GM12878 (cell line): ENCODE data around the gene KCNK17. TPM values are rescaled to one million over a fixed set of nuclear protein-coding genes. Genes with fewer than 3 reads are reported as not detected.

Source experiments
- ATAC-seq: fragments of 200-7000 bp; cut with Tn5 transposase; 3 replicates; pipeline ENCODE4 v1.9.1; 2020; ENCODE audit warnings: mild to moderate bottlenecking, moderate library complexity
- BruUV-seq: library from RNA; stranded (reverse); fragments of 400-500 nt; replicated peaks from 2 replicates; lab custom pipeline; 2021; lab: Mats Ljungman, UMichigan
- CTCF ChIA-PET: fragments of 300-600 bp; sonication (Branson Sonifier 250); formaldehyde crosslinking; extraction: SDS; loops from one replicate; lab custom pipeline; 2021; ENCODE audit warnings: inconsistent platforms; lab: Yijun Ruan, JAX
- POLR2A ChIA-PET: fragments of 350-600 bp; formaldehyde crosslinking; extraction: SDS; loops from one replicate; lab custom pipeline; 2021; ENCODE audit warnings: inconsistent platforms; lab: Charles Lee
- RAD21 ChIA-PET: fragments of 300-600 bp; sonication (Branson Sonifier 250); formaldehyde crosslinking; loops from one replicate; lab custom pipeline; 2023; ENCODE audit warnings: antibody characterized with exemption; ENCODE audit not compliant: unreplicated experiment; lab: Charles Lee
- SMC1A ChIA-PET: fragments of 300-600 bp; sonication (Branson Sonifier 250); formaldehyde crosslinking; loops from one replicate; lab custom pipeline; 2023; ENCODE audit not compliant: unreplicated experiment, uncharacterized antibody; lab: Charles Lee
- DNase-seq: peaks from one replicate; pipeline ENCODE4 v3.0.0-alpha.2; 2011; ENCODE audit warnings: low read depth, low spot score
- FAIRE-seq: peaks from 3 replicates; lab custom pipeline; 2011; peaks lifted over from hg19 to GRCh38; lab: Jason Lieb, UNC
- H2AFZ ChIP-seq: 2 replicates; pipeline ENCODE4 v1.6.0; 2011; ENCODE audit warnings: low read depth, low read length, control low read depth; ENCODE audit not compliant: control insufficient read depth
- H3K27ac ChIP-seq: 2 replicates; pipeline ENCODE4 v1.5.1; 2011; ENCODE audit warnings: control low read depth; ENCODE audit not compliant: control insufficient read depth, insufficient read depth
- H3K27me3 ChIP-seq, 2 experiments: replicated peaks in 1 of 2; 2 replicates each; pipeline versions ENCODE4 v1.6.0 to v1.6.1; 2011; ENCODE audit warnings: low read length in 1 of 2; ENCODE audit not compliant: control insufficient read depth in 2 of 2, insufficient read depth in 2 of 2
- H3K36me3 ChIP-seq, 2 experiments: 2 replicates each; pipeline ENCODE4 v1.5.1; 2011; ENCODE audit warnings: low read length in 1 of 2; ENCODE audit not compliant: control insufficient read depth in 2 of 2, insufficient read depth in 2 of 2
- H3K4me1 ChIP-seq: 2 replicates; pipeline ENCODE4 v1.6.1; 2011; ENCODE audit warnings: mild to moderate bottlenecking, low read length, moderate library complexity, mixed read lengths; ENCODE audit not compliant: control insufficient read depth, insufficient read depth
- H3K4me2 ChIP-seq: 2 replicates; pipeline ENCODE4 v1.6.0; 2011; ENCODE audit warnings: control low read depth; ENCODE audit not compliant: control insufficient read depth, insufficient read depth
- H3K4me3 ChIP-seq: fragments of 200-600 bp; sonication (generic); 2 replicates; pipeline ENCODE4 v1.5.1; 2016
- H3K79me2 ChIP-seq: 2 replicates; pipeline ENCODE4 v1.6.0; 2011; ENCODE audit warnings: low read length; ENCODE audit not compliant: control insufficient read depth, insufficient read depth
- H3K9ac ChIP-seq: 2 replicates; pipeline ENCODE4 v1.8.0; 2011; ENCODE audit warnings: low read length, control low read depth, mixed read lengths; ENCODE audit not compliant: control insufficient read depth, insufficient read depth
- H3K9me3 ChIP-seq: replicated peaks from 3 replicates; pipeline ENCODE4 v1.5.1; 2011; ENCODE audit warnings: mild to moderate bottlenecking, low read length; ENCODE audit not compliant: control insufficient read depth, insufficient read depth
- H4K20me1 ChIP-seq: 2 replicates; pipeline ENCODE4 v1.6.0; 2011; ENCODE audit not compliant: control insufficient read depth, insufficient read depth
- ATF2 ChIP-seq: IDR thresholded peaks from 2 replicates; pipeline ENCODE4 v1.6.1; 2012; ENCODE audit warnings: low read length, inconsistent platforms
- ATF7 ChIP-seq: fragments of 450-650 bp; IDR thresholded peaks from 2 replicates; pipeline ENCODE4 v1.6.1; 2016; ENCODE audit warnings: low read depth, mild to moderate bottlenecking
- BCL11A ChIP-seq: IDR thresholded peaks from 2 replicates; pipeline ENCODE4 v1.6.1; 2011; ENCODE audit warnings: low read depth, low read length
- HCFC1 ChIP-seq: fragments of 150-350 bp; IDR thresholded peaks from 2 replicates; pipeline ENCODE4 v1.6.1; 2014; ENCODE audit warnings: low read length
- IKZF1 ChIP-seq: fragments of 450-650 bp; conservative IDR thresholded peaks from 2 replicates; pipeline ENCODE4 v1.6.1; 2017; ENCODE audit warnings: antibody characterized with exemption, mild to moderate bottlenecking
- MXI1 ChIP-seq: fragments of 150-350 bp; IDR thresholded peaks from 2 replicates; pipeline ENCODE4 v1.6.1; 2011; ENCODE audit warnings: low read depth, mild to moderate bottlenecking, inconsistent platforms, low read length, improper control_type of control experiment
- MYB ChIP-seq: fragments of 150-350 bp; IDR thresholded peaks from 2 replicates; pipeline ENCODE4 v1.6.1; 2014; ENCODE audit warnings: mild to moderate bottlenecking, low read depth, low read length, borderline replicate concordance
- RBBP5 ChIP-seq: fragments of 200-600 bp; sonication (generic); conservative IDR thresholded peaks from 2 replicates; pipeline ENCODE4 v1.6.1; 2016
- RELB ChIP-seq: fragments of 450-650 bp; IDR thresholded peaks from 2 replicates; pipeline ENCODE4 v1.6.1; 2017; ENCODE audit warnings: low read depth, mild to moderate bottlenecking, moderate library complexity
- RUNX3 ChIP-seq: IDR thresholded peaks from 2 replicates; pipeline ENCODE4 v1.6.1; 2012; ENCODE audit warnings: low read length, inconsistent platforms
- TCF3 ChIP-seq: IDR thresholded peaks from 2 replicates; pipeline ENCODE4 v1.6.1; 2012; ENCODE audit warnings: low read depth, mild to moderate bottlenecking, low read length, borderline replicate concordance; ENCODE audit not compliant: insufficient read depth
- ZNF687 ChIP-seq: fragments of 450-650 bp; IDR thresholded peaks from 2 replicates; pipeline ENCODE4 v1.6.1; 2017; ENCODE audit warnings: mild to moderate bottlenecking, moderate library complexity
- WGBS: methylation state at CpG from one replicate; pipeline ENCODE4 v1.1.6; 2016; ENCODE audit warnings: low lambda C conversion rate; ENCODE audit not compliant: insufficient replicate concordance, insufficient coverage; ENCODE audit errors: missing lambda C conversion rate; 5-methylcytosine and 5-hydroxymethylcytosine counted together
- in situ Hi-C: fragments of 300-500 bp; cut with MboI; formaldehyde crosslinking; loops from 9 replicates; pipeline ENCODE4 v1.14.3; 2018; ENCODE audit warnings: mixed read lengths
- intact Hi-C: fragments of 100-400 bp; cut with micrococcal nuclease; formaldehyde crosslinking; loops from one replicate; pipeline ENCODE4 v1.14.2; 2022; ENCODE audit not compliant: unreplicated experiment
- polyA plus RNA-seq, 11 experiments: library from polyadenylated mRNA; depleted of rRNA in 4 of 11; unstranded in 6 of 11; stranded (reverse) in 5 of 11; fragments of >200 nt; fragmentation: Nextera tagmentation in 4 of 11; fragmentation: Illumina TruSeq in 1 of 11; extraction: Ambion mirVana in 4 of 11; extraction: Trizol in 1 of 11; gene quantifications; 1 replicate in 1 of 11; 2 replicates in 10 of 11; pipeline versions ENCODE4 v1.2.1 to v1.2.3, GENCODE V29; 2011 to 2016; ENCODE audit warnings: inconsistent platforms in 2 of 11, missing spikeins in 2 of 11, low read depth in 1 of 11
- total RNA-seq, 4 experiments: library from RNA; depleted of rRNA in 3 of 4; stranded (reverse); fragments of >200 nt in 3 of 4; fragmentation: Illumina TruSeq in 1 of 4; extraction: Trizol in 1 of 4; gene quantifications; 2 replicates each; pipeline versions ENCODE4 v1.2.1 to v1.2.3, GENCODE V29; 2013 to 2021
- TF ChIP-seq, protein P1 (sequence below): fragments of 450-650 bp; IDR thresholded peaks from 2 replicates; pipeline ENCODE4 v1.6.1; 2016; ENCODE audit warnings: mild to moderate bottlenecking
- TF ChIP-seq, protein P2 (sequence below): IDR thresholded peaks from 2 replicates; pipeline ENCODE4 v1.6.1; 2011; ENCODE audit warnings: borderline replicate concordance, low read depth, mild to moderate bottlenecking, moderate library complexity, mixed read lengths, low read length; ENCODE audit not compliant: insufficient read depth; ENCODE audit errors: extremely low read length

Gene KCNK17
- total and polyA plus RNA-seq, 10 of the 15 experiments (the other 5 are each of a cell fraction or from before 2014, with no cell fraction given) = not detected

DNA sequence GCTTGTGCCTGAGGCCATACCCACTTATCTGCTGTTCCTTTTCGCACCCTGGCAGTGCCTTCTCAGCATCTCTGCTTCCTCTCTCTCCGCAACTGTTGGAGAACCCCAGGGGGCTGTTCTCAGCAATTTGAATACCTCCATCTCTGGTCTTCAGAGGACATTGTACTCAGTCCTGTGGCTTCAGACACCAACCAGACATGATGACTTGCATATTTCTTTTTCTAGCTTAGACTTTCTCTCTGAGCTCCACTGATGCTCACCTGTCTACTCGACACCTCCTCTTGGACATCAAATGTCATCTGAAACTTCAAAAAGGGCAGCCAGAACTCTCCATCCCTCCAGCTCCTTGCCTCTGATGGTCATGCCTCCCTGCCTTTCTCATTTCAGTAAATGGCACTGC lies 27.1 kb upstream of the KCNK17 start:
- ChIA-PET SMC1A (no interaction called here), RAD21 (interaction anchor here (0.6 to 1.6 kb wide), 2 partner anchors 12 to 1971 kb away, joined by 3 read pairs; no protein-coding TSS in a partner anchor), CTCF (interaction anchor here (1.0 to 4.1 kb wide), 4 partner anchors 8 to 141 kb away, joined by 3 to 14 read pairs (median 3); no protein-coding TSS in a partner anchor), POLR2A (no interaction called here)
- no TSS peak for BruUV-seq
- Histone ChIP-seq H3K27me3 (no peaks in the 10 kb centered on the region), H4K20me1 (no peaks in the 10 kb centered on the region), H3K4me2 (no peak overlapping the region), H3K36me3 (no peaks in the 10 kb centered on the region), H2AFZ (no peak overlapping the region), H3K9ac (no peak overlapping the region), H3K9me3 (no peaks in the 10 kb centered on the region; the same call in 2 of the 3 replicates), H3K4me1 (peaks cover 8% of the 10 kb centered on the region), H3K79me2 (no peaks in the 10 kb centered on the region), H3K27ac (no peak overlapping the region), H3K4me3 (no peak overlapping the region)
- ATAC-seq = no peak
- no peak for FAIRE-seq
- in situ Hi-C loops (no loop called here), intact Hi-C loops (loop anchor here (10.0 kb wide), 1 partner anchor 963 kb away; no protein-coding TSS in a partner anchor)
- DNase-seq = no peak
- 0% methylated on average over 3 of the region's 3 CpGs for WGBS
- TF ChIP-seq, protein P1, sequence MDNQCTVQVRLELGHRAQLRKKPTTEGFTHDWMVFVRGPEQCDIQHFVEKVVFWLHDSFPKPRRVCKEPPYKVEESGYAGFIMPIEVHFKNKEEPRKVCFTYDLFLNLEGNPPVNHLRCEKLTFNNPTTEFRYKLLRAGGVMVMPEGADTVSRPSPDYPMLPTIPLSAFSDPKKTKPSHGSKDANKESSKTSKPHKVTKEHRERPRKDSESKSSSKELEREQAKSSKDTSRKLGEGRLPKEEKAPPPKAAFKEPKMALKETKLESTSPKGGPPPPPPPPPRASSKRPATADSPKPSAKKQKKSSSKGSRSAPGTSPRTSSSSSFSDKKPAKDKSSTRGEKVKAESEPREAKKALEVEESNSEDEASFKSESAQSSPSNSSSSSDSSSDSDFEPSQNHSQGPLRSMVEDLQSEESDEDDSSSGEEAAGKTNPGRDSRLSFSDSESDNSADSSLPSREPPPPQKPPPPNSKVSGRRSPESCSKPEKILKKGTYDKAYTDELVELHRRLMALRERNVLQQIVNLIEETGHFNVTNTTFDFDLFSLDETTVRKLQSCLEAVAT = no peak
- TF ChIP-seq TCF3 = no peak
- TF ChIP-seq MYB = no peak
- no peak for TF ChIP-seq BCL11A
- no peak for TF ChIP-seq ZNF687
- no peak for TF ChIP-seq HCFC1
- TF ChIP-seq RUNX3 = no peak
- no peak for TF ChIP-seq ATF7
- no peak for TF ChIP-seq RBBP5
- no peak for TF ChIP-seq ATF2
- TF ChIP-seq RELB = no peak
- TF ChIP-seq, protein P2, sequence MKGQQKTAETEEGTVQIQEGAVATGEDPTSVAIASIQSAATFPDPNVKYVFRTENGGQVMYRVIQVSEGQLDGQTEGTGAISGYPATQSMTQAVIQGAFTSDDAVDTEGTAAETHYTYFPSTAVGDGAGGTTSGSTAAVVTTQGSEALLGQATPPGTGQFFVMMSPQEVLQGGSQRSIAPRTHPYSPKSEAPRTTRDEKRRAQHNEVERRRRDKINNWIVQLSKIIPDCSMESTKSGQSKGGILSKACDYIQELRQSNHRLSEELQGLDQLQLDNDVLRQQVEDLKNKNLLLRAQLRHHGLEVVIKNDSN = no peak
- no peak for TF ChIP-seq MXI1
- no peak for TF ChIP-seq IKZF1
